GM12864 (cell line): ENCODE measurements around the gene IFT43.

Experiments
- DNase-seq: peaks from one replicate; pipeline ENCODE4 v3.0.0-alpha.2; 2011; ENCODE audit warnings: low read depth
- H3K4me3 ChIP-seq: 2 replicates; pipeline ENCODE4 v1.5.1; 2011; ENCODE audit warnings: mild to moderate bottlenecking, low read depth, low read length, control low read depth
- TF ChIP-seq, protein P1 (sequence below): IDR thresholded peaks from 2 replicates; pipeline ENCODE4 v1.5.1; 2011; ENCODE audit warnings: low read depth, mild to moderate bottlenecking, moderate library complexity, low read length, control low read depth, inconsistent platforms; ENCODE audit errors: missing control alignments

IFT43 gene

DNA sequence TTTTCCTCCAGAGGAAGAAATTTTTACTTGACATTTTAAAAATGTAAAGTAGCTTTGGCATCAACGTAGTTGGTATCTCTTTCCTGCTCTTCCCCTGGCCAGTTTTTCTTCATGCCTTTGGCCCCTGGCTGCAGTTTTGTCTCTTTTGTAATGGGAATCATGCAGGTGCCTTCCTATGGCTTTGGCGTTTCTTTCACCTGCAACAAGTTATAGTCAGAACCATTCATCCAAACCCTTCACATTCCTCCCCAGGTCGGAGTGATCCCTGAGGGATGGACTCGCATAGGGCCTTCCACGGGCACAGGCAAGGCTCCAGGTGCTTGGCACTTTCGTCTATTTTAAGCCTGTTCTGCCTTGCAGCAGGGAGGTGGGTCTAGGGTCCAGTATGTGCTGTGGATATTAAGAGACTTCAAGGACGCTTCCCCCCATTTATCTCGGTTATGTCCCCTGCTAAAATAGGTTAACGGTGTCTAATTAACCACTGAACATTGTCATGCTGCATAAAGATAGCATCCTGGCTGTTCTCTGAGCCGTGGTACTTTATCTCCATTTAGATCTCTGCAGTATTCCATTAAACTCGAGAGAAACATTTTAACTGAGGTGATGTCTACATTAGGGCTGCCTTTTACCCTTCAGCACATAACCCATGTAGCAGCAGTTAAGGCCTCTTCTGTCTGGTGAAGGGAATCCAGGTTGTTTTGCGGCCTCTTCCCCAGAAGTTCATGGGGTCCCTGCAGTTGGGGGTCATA is 66.3 kb downstream of the IFT43 start:
- TF ChIP-seq, protein P1, sequence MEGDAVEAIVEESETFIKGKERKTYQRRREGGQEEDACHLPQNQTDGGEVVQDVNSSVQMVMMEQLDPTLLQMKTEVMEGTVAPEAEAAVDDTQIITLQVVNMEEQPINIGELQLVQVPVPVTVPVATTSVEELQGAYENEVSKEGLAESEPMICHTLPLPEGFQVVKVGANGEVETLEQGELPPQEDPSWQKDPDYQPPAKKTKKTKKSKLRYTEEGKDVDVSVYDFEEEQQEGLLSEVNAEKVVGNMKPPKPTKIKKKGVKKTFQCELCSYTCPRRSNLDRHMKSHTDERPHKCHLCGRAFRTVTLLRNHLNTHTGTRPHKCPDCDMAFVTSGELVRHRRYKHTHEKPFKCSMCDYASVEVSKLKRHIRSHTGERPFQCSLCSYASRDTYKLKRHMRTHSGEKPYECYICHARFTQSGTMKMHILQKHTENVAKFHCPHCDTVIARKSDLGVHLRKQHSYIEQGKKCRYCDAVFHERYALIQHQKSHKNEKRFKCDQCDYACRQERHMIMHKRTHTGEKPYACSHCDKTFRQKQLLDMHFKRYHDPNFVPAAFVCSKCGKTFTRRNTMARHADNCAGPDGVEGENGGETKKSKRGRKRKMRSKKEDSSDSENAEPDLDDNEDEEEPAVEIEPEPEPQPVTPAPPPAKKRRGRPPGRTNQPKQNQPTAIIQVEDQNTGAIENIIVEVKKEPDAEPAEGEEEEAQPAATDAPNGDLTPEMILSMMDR = no peak
- no peak overlapping the region for H3K4me3 ChIP-seq
- no peak for DNase-seq

DNA sequence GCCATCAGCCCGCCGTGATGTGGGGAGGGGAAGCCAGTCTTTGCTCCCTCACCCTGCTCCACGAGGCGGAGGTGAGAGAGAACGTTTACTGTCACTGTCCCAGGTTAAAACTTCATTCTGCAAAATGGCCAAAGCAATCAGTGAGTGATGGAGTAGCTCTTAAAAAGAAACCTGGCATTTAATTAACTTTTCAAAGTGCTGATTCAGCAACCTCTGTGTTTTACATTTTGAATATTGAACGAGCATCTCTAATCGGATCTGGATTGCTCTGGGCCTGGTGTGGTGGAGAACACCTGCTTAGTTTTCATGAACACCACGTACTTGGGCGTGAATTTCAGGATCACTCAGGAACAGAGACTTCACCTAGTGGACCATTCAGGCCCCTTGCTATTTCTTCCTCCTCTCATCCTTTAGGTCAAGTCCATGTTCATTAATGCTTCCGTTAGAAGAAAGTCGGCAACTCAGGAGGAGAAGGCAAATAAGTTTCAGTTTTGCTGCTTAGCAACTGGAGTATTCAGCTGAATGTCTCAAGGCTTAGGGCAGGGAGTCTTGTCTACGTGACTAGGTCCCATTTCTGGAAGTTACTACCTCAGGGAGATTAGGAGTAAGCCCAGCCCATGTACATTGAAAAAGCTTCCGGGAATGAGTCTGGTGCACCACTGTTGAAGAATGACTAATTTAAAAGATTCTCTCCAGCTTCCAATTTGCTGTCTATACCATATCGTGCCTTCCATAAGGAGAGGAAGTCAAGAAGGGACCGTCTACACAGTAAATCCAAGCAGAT is 68.2 kb downstream of the IFT43 start:
- TF ChIP-seq, protein P1 = no peak
- no peak overlapping the region for H3K4me3 ChIP-seq
- DNase-seq = no peak

DNA sequence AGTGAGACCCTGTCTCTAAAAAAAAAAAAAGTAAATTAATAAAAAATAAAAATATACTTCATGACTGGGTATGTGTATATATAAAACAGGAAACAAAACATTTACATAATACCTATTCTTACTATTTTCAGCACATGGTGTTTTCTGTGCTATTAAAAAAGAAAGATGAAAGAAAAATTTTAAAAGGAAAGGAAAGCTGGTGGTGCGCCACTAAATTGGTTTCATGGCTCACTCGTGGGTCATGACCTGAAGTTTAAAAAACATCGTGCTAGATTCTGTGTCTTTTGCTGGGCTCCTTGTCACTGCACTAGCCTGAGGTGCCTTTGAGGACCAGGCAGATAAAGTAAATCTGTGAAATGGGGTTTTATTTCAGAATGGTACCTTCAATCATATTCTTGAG is 69.8 kb downstream of the IFT43 start:
- H3K4me3 ChIP-seq = no peak overlapping the region
- DNase-seq = no peak
- TF ChIP-seq, protein P1 = no peak

DNA sequence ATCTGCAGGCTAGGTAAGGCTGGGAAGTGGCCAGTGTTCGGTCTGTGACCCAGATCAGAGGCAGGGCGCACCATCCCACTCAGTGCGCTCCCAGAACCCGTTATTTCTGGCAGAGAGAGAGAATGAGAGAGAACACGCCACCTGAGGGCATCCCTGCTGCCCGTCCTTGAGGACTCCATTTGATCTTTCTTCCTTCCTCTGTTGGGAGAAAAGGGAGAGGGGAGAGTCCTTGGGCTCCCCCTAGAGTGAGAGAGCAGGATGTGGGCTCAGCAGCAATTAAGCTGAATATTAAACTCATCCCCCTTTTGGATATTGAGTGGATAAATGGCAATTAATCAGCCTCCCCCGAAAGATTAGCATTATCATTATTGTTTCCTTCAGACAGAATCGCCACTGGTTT is 70.6 kb downstream of the IFT43 start:
- TF ChIP-seq, protein P1 = peak; percentile 33
- no peak overlapping the region for H3K4me3 ChIP-seq
- DNase-seq = no peak

GRCh38 chr14:76057914-76058313 is 72.4 kb downstream of the IFT43 start:
- TF ChIP-seq, protein P1 = no peak
- DNase-seq = no peak
- no peak overlapping the region for H3K4me3 ChIP-seq

DNA sequence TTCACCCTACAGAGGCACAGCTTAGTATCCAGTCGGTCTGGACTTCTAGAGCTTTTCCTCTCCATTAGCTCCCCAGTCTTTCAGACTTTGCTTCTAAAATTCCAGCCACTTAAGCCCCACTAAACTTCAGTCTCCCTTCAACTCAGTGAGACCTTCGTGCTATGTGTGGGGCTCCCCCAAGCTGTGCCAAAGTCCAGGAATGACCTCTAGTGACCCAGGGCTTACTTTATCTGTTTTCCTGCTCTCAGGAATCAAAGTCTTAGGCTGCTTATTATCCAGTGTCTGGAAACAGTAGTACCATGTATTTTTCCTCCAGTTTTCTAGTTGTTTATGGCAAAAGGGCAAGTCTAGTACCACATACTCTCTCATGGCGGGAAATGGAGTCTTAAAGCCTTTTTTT is 77.8 kb downstream of the IFT43 start:
- no peak for DNase-seq
- TF ChIP-seq, protein P1 = no peak
- H3K4me3 ChIP-seq = no peak overlapping the region

- no peak for DNase-seq
- TF ChIP-seq, protein P1 = no peak
Measured at GRCh38 chr14:76065519-76065918, 80.0 kb downstream of the IFT43 start.

More at GRCh38 chr14:76065519-76065918, 80.0 kb downstream of the IFT43 start:
- no peak overlapping the region for H3K4me3 ChIP-seq
